Hair follicular keratinocyte (primary cell): ENCODE measurements around the gene IL11RA. TPM values are rescaled to one million over a fixed set of nuclear protein-coding genes. Genes with fewer than 3 reads are reported as not detected.

Experiments used
- total RNA-seq: library from RNA; depleted of rRNA; stranded (reverse); fragments of >200 nt; gene quantifications from 2 replicates; pipeline ENCODE4 v1.2.3, GENCODE V29; 2015

Gene IL11RA
- 1.2 and 9.1 TPM in 2 replicates for total RNA-seq

GRCh38 chr9:34651876-34652601, at the start of gene IL11RA:
TSS of gene IL11RA (plus strand) at chr9:34652185. CDS start at chr9:34655218, 3,033 bp downstream.

GRCh38 chr9:34611811-34612787, 39.9 kb upstream of the IL11RA start, which contains the start of gene RPP25L:
TSS of gene RPP25L (minus strand) at chr9:34612097. CDS start at chr9:34611296, 801 bp downstream.

GRCh38 chr9:34620061-34620994, 31.7 kb upstream of the IL11RA start, which contains the start of gene DCTN3:
TSS of gene DCTN3 (minus strand) at chr9:34620495. CDS start at chr9:34620464, 31 bp downstream.

DNA sequence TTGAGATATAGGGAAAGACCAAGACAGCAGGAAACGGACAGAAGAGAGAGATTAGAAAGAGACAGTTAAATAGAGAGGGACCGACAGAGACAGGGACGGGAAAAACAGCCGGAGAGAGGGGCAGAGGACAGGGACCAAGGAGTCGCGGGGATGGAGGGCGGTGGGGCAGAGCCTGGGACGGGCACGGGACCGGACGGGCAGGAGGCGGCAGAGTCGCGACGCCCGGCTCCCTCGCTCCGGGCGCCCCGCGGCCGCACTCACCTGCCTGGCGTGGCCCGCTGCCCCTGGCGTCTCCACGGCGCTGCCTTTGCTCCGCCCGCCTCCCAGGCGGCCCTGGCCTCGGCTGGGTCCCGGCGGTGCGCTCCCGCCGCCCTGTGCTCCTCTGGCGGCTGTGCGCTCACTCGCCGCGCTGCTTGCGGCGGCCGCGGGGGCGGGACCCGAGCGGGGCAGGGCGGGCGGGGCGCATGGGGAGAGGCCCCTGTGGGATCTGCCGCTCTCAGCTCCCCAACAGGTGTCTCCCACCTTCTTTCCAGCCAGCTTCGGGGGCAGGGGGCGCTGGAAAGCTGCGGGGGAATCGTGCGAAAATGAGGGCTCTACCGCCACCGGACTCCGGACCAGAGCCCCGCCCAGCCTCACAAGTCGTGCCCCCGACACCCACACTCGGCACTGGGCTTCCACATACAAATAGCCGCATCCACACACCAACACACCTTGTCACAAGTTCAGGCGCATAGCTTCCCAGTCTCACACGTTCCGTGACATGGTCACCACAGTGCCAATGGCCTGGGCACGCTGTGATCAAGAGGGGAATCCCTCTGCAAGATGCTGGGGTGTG, 23.1 kb upstream of the IL11RA start, which contains the start of gene ARID3C:
ARID3C (minus strand) TSS at position 411 of the 835 bp plus-strand sequence. CDS start 1,052 bp downstream, outside the sequence.

DNA sequence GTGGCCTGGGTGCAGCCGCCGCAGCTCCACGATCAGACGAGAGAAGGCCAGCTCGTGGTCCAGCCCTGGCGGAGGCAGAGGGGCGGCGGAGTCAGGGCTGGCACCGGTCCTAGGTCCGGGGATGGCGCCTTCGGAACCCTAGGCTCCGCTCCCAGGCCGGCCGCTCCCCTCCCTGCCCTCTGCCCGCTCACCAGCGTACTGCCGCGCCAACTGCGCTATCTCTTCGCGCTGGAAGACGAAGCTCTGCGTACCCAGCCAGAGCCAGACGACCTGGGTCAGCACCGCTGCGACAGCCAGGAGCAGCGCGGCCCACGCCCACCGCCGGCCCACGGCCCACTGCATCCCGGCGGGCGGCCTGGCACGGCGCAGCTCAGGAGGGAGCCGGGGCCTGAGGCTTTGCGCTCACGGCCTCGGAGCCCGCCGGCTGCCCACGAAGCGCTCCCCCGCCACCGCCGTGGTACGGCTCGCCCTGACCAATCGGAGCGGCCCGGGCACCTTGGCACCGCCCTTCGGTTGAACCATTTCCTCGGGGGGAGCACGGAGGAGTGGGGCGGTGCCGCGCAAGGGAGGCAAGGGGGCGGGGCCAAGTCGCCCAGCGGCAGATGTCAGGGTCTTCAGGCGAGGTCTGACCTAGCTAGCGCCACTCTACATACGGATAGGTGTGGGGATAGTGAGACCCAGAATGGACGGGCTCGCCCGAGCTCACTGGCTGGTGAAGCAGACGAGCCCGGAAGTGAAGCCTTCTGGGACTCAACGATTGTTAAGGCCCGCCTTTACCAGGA, 14.4 kb upstream of the IL11RA start, which contains the start of gene SIGMAR1:
SIGMAR1 (minus strand) TSS at position 432 of the 782 bp plus-strand sequence; CDS start at position 342, 90 bp downstream.

GRCh38 chr9:34646211-34647083, 5.5 kb upstream of the IL11RA start, which contains the start of gene GALT:
TSS of gene GALT (plus strand) at chr9:34646675. CDS start at chr9:34646705, 30 bp downstream.

DNA sequence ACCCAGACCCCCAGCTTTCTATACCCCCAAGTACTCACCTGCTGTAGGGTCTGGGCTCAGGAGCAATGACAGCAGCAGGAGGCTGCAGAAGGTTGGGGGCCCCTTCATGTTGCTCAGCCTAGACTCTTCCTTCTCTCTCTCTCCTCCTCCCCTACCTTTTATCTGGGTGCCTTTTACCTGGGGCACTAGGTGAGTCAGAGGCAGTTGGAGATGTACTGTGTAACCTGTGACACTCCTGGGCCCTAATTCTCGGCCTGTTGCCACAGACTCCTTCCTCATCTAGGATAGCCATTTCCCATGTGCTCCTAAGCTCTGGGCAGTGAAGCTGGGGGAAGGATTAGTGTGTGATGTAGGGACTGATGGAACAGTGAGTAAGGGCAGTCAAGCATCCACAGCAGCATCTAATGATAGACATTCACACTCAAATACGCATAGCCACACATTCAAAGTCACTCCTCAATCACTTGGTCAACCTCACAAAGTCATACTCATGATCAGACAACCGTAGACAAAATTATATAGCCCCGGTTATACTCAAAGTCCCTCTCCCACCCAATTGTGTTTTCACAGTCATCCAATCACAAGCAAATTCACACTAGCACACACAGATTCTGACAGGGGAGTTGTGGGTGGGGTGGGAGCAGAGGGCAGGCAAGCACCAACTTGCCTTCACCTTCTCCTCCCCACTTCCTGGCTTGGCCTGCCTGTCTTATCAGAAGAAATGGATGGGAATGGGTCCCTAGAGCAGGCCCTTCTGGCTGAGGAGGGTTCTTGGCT, 10.7 kb downstream of the IL11RA start, which contains the start of gene CCL27:
CCL27 (minus strand) TSS at position 132 of the 777 bp plus-strand sequence; CDS start at position 108, 24 bp downstream.

GRCh38 chr9:34690983-34691935, 39.3 kb downstream of the IL11RA start, which contains the start of gene CCL19:
TSS of gene CCL19 (minus strand) at chr9:34691276. CDS start at chr9:34691139, 137 bp downstream.

GRCh38 chr9:34710023-34710422, 58.0 kb downstream of the IL11RA start, which contains the start of gene CCL21:
TSS of gene CCL21 (minus strand) at chr9:34710136. CDS start at chr9:34710066, 70 bp downstream.

Other genes with a start within 250 kb of the IL11RA start
- 8.5 and 10.7 TPM in 2 replicates for gene FAM219A, start 193.6 kb upstream of the IL11RA start, total RNA-seq
- gene DNAI1, start 193.4 kb upstream of the IL11RA start, total RNA-seq, result not detected in 2 replicates
- gene ENHO, start 129.2 kb upstream of the IL11RA start, total RNA-seq, result not detected in 2 replicates
- gene CNTFR, start 62.5 kb upstream of the IL11RA start, total RNA-seq, result 0.23 TPM in 1 of 2 replicates, not detected in the other
- gene RPP25L, start 40.1 kb upstream of the IL11RA start, total RNA-seq, result 33.7 and 42.5 TPM in 2 replicates
- 132 and 150 TPM in 2 replicates for gene DCTN3, start 31.7 kb upstream of the IL11RA start, total RNA-seq
- 0.31 TPM in 1 of 2 replicates, not detected in the other for gene ARID3C, start 23.1 kb upstream of the IL11RA start, total RNA-seq
- gene SIGMAR1, start 14.4 kb upstream of the IL11RA start, total RNA-seq, result 197 and 248 TPM in 2 replicates
- 24.7 and 39.3 TPM in 2 replicates for gene GALT, start 5.5 kb upstream of the IL11RA start, total RNA-seq
- gene CCL27, start 10.5 kb downstream of the IL11RA start, total RNA-seq, result not detected in 2 replicates
- gene CCL19, start 39.1 kb downstream of the IL11RA start, total RNA-seq, result not detected in 2 replicates
- gene CCL21, start 58.0 kb downstream of the IL11RA start, total RNA-seq, result 0.31 TPM in 1 of 2 replicates, not detected in the other